PC-3 (cell line): ENCODE results near the gene IQSEC1. TPM values are rescaled to one million over a fixed set of nuclear protein-coding genes. Genes with fewer than 3 reads are reported as not detected.

Source experiments
- ATAC-seq: fragments of 200-7000 bp; cut with Tn5 transposase; 2 replicates; pipeline ENCODE4 v1.9.1; 2020; ENCODE audit warnings: mild to moderate bottlenecking, moderate library complexity
- BruUV-seq: library from RNA; stranded (reverse); fragments of 400-500 nt; replicated peaks from 2 replicates; lab custom pipeline; 2021; lab: Mats Ljungman, UMichigan
- CTCF ChIA-PET: fragments of 300-600 bp; sonication (Branson Sonifier 250); formaldehyde crosslinking; loops from one replicate; lab custom pipeline; 2022; ENCODE audit warnings: antibody characterized with exemption; lab: Charles Lee
- POLR2A ChIA-PET: fragments of 300-600 bp; sonication (Branson Sonifier 250); formaldehyde crosslinking; loops from one replicate; lab custom pipeline; 2022; ENCODE audit warnings: antibody characterized with exemption; ENCODE audit not compliant: unreplicated experiment; lab: Charles Lee
- DNase-seq: peaks from one replicate; pipeline ENCODE4 v3.0.0-alpha.2; 2015
- H2AFZ ChIP-seq: fragments of 300-600 bp; sonication (generic); 2 replicates; pipeline ENCODE4 v1.6.0; 2016; ENCODE audit warnings: antibody characterized with exemption, low read length
- H3F3A ChIP-seq: fragments of 300-600 bp; sonication (generic); one replicate; pipeline ENCODE4 v1.6.0; 2017; ENCODE audit warnings: antibody characterized with exemption, low read length, control low read depth, mild to moderate bottlenecking; ENCODE audit not compliant: unreplicated experiment
- H3K27ac ChIP-seq: fragments of 300-600 bp; sonication (generic); 2 replicates; pipeline ENCODE4 v1.5.1; 2016; ENCODE audit warnings: mild to moderate bottlenecking, low read length
- H3K27me3 ChIP-seq: fragments of 300-600 bp; sonication (generic); 2 replicates; pipeline ENCODE4 v1.6.1; 2016; ENCODE audit warnings: low read length, mixed read lengths
- H3K36me3 ChIP-seq: fragments of 300-600 bp; sonication (generic); 2 replicates; pipeline ENCODE4 v1.6.1; 2016; ENCODE audit warnings: low read depth, mixed run types, low read length, mixed read lengths
- H3K4me1 ChIP-seq: fragments of 300-600 bp; sonication (generic); 2 replicates; pipeline ENCODE4 v1.5.1; 2016; ENCODE audit warnings: low read length; ENCODE audit not compliant: insufficient read depth
- H3K4me2 ChIP-seq: fragments of 300-600 bp; sonication (generic); 2 replicates; pipeline ENCODE4 v1.6.0; 2016; ENCODE audit warnings: low read length
- H3K4me3 ChIP-seq: fragments of 300-600 bp; sonication (generic); 2 replicates; pipeline ENCODE4 v1.5.1; 2016; ENCODE audit warnings: mild to moderate bottlenecking, low read length, mixed read lengths
- H3K79me2 ChIP-seq: fragments of 300-600 bp; sonication (generic); 2 replicates; pipeline ENCODE4 v1.6.1; 2017; ENCODE audit warnings: low read length, mixed read lengths
- H3K9ac ChIP-seq: fragments of 300-600 bp; sonication (generic); 2 replicates; pipeline ENCODE4 v1.6.0; 2016; ENCODE audit warnings: mild to moderate bottlenecking, low read length
- H3K9me2 ChIP-seq: fragments of 300-600 bp; sonication (generic); replicated peaks from 2 replicates; pipeline ENCODE4 v1.6.1; 2016; ENCODE audit warnings: mixed run types, low read length, mixed read lengths
- H3K9me3 ChIP-seq: fragments of 300-600 bp; sonication (generic); 2 replicates; pipeline ENCODE4 v1.6.1; 2016; ENCODE audit warnings: low read length, mixed read lengths
- H4K20me1 ChIP-seq: fragments of 300-600 bp; sonication (generic); 2 replicates; pipeline ENCODE4 v1.6.1; 2016; ENCODE audit warnings: low read length, mixed read lengths
- CTCF ChIP-seq: fragments of 300-600 bp; sonication (generic); conservative IDR thresholded peaks from 2 replicates; pipeline ENCODE4 v1.5.1; 2017; ENCODE audit warnings: antibody characterized with exemption, low read depth, mild to moderate bottlenecking, low read length
- EZH2 ChIP-seq: fragments of 300-600 bp; sonication (generic); IDR thresholded peaks from one replicate; pipeline ENCODE4 v1.6.1; 2017; ENCODE audit warnings: antibody characterized with exemption, mild to moderate bottlenecking, low read length; ENCODE audit not compliant: unreplicated experiment
- EZH2phosphoT487 ChIP-seq: fragments of 300-600 bp; sonication (generic); IDR thresholded peaks from 2 replicates; pipeline ENCODE4 v1.6.1; 2018; ENCODE audit warnings: mild to moderate bottlenecking, antibody characterized with exemption, low read length, borderline replicate concordance
- intact Hi-C: fragments of 100-400 bp; cut with micrococcal nuclease; formaldehyde crosslinking; loops from 2 replicates; pipeline ENCODE4 v1.9.0; 2023
- total RNA-seq: library from RNA; depleted of rRNA; stranded (reverse); fragments of >200 nt; gene quantifications from 2 replicates; pipeline ENCODE4 v1.2.3, GENCODE V29; 2014

IQSEC1 gene
- total RNA-seq, 1 experiment from 2014 or later = 37.9 TPM

GRCh38 chr3:13069495-13069894 lies 3.7 kb downstream of the IQSEC1 start:
- ChIA-PET CTCF (no interaction called here), POLR2A (no interaction called here)
- ATAC-seq = no peak
- TF ChIP-seq EZH2 = no peak
- TF ChIP-seq EZH2phosphoT487 = no peak
- no peak for TF ChIP-seq CTCF
- Histone ChIP-seq H3K9me3 (no peaks in the 10 kb centered on the region), H3K4me3 (no peak overlapping the region), H3K4me1 (no peaks in the 10 kb centered on the region), H3K4me2 (no peak overlapping the region), H4K20me1 (no peaks in the 10 kb centered on the region), H3K36me3 (no peaks in the 10 kb centered on the region), H3K79me2 (no peaks in the 10 kb centered on the region), H3K27ac (no peak overlapping the region), H3K9ac (no peak overlapping the region), H2AFZ (no peak overlapping the region), H3F3A (no peaks in the 10 kb centered on the region), H3K27me3 (no peaks in the 10 kb centered on the region), H3K9me2 (no peaks in the 10 kb centered on the region)
- intact Hi-C loops = no loop called here
- BruUV-seq = no TSS peak
- DNase-seq = no peak

DNA sequence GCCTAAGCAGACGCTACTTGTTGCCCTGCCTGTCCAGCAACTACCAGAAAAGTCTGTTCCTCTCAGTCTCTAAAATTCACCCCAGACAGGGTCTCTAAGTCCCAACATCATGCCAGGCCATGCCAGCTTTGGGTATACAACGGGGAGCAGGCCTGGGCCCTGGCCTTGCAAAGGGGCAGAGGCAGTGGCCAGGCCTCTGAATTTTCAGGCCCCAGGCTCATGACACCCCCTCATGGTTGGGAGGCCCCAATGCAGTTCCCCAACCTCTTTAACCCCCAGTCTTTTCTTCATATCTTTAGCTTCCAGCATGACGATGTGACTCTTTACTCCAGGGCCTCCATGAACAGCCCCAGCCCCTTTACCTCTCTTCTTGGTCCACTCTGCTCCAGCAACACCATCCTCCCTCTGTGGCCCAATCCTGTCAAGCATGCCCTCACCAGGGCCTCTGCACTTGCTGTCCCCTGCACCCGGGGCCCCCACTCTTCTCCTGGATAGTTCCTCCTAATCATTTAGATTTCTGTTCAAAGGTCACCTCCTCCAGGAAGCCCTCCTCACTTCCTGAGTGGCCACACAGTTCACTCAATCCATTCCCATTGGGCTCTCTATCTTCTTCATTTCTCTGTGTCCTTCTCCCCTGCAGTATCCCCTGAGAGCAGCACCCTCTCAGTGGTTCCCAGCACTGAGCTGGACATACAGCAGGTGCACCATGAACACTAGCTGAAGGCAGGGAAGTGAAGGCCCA lies 4.8 kb downstream of the IQSEC1 start:
- Histone ChIP-seq H3K4me3 (no peak overlapping the region), H3K9ac (no peak overlapping the region), H3K4me2 (no peak overlapping the region), H4K20me1 (no peaks in the 10 kb centered on the region), H3K27me3 (no peaks in the 10 kb centered on the region), H3K27ac (no peak overlapping the region), H3K4me1 (peaks cover 2% of the 10 kb centered on the region), H2AFZ (no peak overlapping the region), H3K79me2 (no peaks in the 10 kb centered on the region), H3K36me3 (no peaks in the 10 kb centered on the region), H3K9me3 (no peaks in the 10 kb centered on the region), H3K9me2 (no peaks in the 10 kb centered on the region), H3F3A (no peaks in the 10 kb centered on the region)
- intact Hi-C loops = no loop called here
- no peak for TF ChIP-seq EZH2
- 0 out of 2 replicates have a peak, but pooled peaks have one; percentile 20 for TF ChIP-seq CTCF
- BruUV-seq = no TSS peak
- ATAC-seq (no peak), DNase-seq (no peak)
- ChIA-PET POLR2A (interaction anchor here (0.6 kb wide), 1 partner anchor 73 kb away, joined by 3 read pairs; no protein-coding TSS in a partner anchor), CTCF (interaction anchor here (0.5 kb wide), 1 partner anchor 73 kb away, joined by 3 read pairs; no protein-coding TSS in a partner anchor)

DNA sequence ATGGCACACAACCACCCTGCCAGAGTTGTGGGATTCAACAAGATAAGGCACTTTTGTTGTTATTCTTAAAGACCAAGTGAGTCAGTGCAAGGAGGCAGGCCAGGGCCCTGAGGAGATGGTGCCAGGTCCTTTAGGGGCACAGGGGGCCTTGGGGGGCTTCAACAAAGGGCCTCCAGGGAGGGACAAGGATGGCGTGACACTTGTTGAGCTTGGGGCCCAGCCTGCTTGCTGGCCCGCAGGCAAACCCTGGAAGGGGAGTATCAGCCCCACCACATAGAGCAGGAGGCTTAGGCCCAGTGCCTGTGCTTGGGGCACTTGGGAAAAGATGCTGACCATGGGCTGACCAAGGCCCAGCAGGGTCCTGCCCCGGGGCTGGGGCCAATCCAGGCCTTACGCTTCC lies 5.5 kb downstream of the IQSEC1 start:
- BruUV-seq = no TSS peak
- no peaks in the 10 kb centered on the region for H4K20me1 ChIP-seq
- H3K27me3 ChIP-seq = no peaks in the 10 kb centered on the region
- no peak overlapping the region for H2AFZ ChIP-seq
- no peak overlapping the region for H3K9ac ChIP-seq
- no peaks in the 10 kb centered on the region for H3K9me2 ChIP-seq
- intact Hi-C loops = no loop called here
- H3K9me3 ChIP-seq = no peaks in the 10 kb centered on the region
- H3K36me3 ChIP-seq = no peaks in the 10 kb centered on the region
- peaks cover 9% of the 10 kb centered on the region for H3K4me1 ChIP-seq
- H3F3A ChIP-seq = no peaks in the 10 kb centered on the region
- no peak overlapping the region for H3K4me2 ChIP-seq
- no peak for DNase-seq
- ChIA-PET CTCF (no interaction called here), POLR2A (interaction anchor here (0.6 kb wide), 1 partner anchor 73 kb away, joined by 3 read pairs; no protein-coding TSS in a partner anchor)
- no peak overlapping the region for H3K4me3 ChIP-seq
- no peak overlapping the region for H3K27ac ChIP-seq
- TF ChIP-seq CTCF (no peak), EZH2phosphoT487 (no peak), EZH2 (no peak)
- no peak for ATAC-seq
- no peaks in the 10 kb centered on the region for H3K79me2 ChIP-seq
